GM19467 (cell line): ENCODE results near the gene KIF1B.
"Not testable (repeated sequence)": the region's sequence is repeated elsewhere in the genome, so short reads cannot be mapped to it uniquely, and the experiment has no call there.

Source experiments
- ATAC-seq: cut with Tn5 transposase; IDR thresholded peaks from one replicate; pipeline ENCODE4 v1.9.1; 2021; ENCODE audit warnings: mild to moderate bottlenecking, moderate library complexity; ENCODE audit not compliant: unreplicated experiment

Gene KIF1B

GRCh38 chr1:10229903-10230302, 19.5 kb downstream of the KIF1B start:
- ATAC-seq = no peak

GRCh38 chr1:10232163-10232562, 21.8 kb downstream of the KIF1B start:
- ATAC-seq = no peak

GRCh38 chr1:10236405-10237156, 26.2 kb downstream of the KIF1B start:
- ATAC-seq = no peak

GRCh38 chr1:10237157-10237539, 26.8 kb downstream of the KIF1B start:
- ATAC-seq = no peak

GRCh38 chr1:10242135-10242534, 31.8 kb downstream of the KIF1B start:
- ATAC-seq = no peak

- ATAC-seq = no peak
These were observed 32.4 kb downstream of the KIF1B start for GRCh38 chr1:10242811-10243210.

GRCh38 chr1:10245674-10246073, 35.3 kb downstream of the KIF1B start:
- ATAC-seq = no peak

GRCh38 chr1:10249808-10250457, 39.6 kb downstream of the KIF1B start:
- no peak for ATAC-seq

GRCh38 chr1:10250663-10251062, 40.3 kb downstream of the KIF1B start:
- no peak for ATAC-seq

GRCh38 chr1:10251325-10252108, 41.1 kb downstream of the KIF1B start:
- ATAC-seq = not testable (repeated sequence)

- no peak for ATAC-seq
These were observed 42.1 kb downstream of the KIF1B start for GRCh38 chr1:10252508-10252907.

GRCh38 chr1:10253149-10253548, 42.8 kb downstream of the KIF1B start:
- ATAC-seq = no peak

- no peak for ATAC-seq
These were observed 43.4 kb downstream of the KIF1B start for GRCh38 chr1:10253755-10254154.

GRCh38 chr1:10257851-10258250, 47.5 kb downstream of the KIF1B start:
- ATAC-seq = no peak

GRCh38 chr1:10259547-10259946, 49.2 kb downstream of the KIF1B start:
- not testable (repeated sequence) for ATAC-seq

- no peak for ATAC-seq
These were observed 53.2 kb downstream of the KIF1B start for GRCh38 chr1:10263450-10264082.

GRCh38 chr1:10265027-10265426, 54.7 kb downstream of the KIF1B start:
- ATAC-seq = no peak

GRCh38 chr1:10265900-10266299, 55.5 kb downstream of the KIF1B start:
- ATAC-seq = no peak

- no peak for ATAC-seq
These were observed 56.9 kb downstream of the KIF1B start for GRCh38 chr1:10267319-10267718.

GRCh38 chr1:10267921-10268320, 57.6 kb downstream of the KIF1B start:
- ATAC-seq = no peak

- ATAC-seq = no peak
These were observed 60.7 kb downstream of the KIF1B start for GRCh38 chr1:10271090-10271489.
